Adrenal gland (tissue), 5 donors: ENCODE measurements around the gene NSMF.

Source experiments
- CTCF ChIP-seq, 6 experiments: fragments of 450-650 bp in 4 of 6; fragments of 200-600 bp in 2 of 6; sonication (generic) in 1 of 6; IDR thresholded peaks; 1 replicate in 5 of 6; 2 replicates in 1 of 6; pipeline versions ENCODE4 v1.5.1 to v1.8.0; 2016 to 2021; ENCODE audit warnings: antibody characterized with exemption in 6 of 6, mild to moderate bottlenecking in 2 of 6, moderate library complexity in 1 of 6
- POLR2A ChIP-seq, 2 donors: fragments of 450-650 bp; IDR thresholded peaks; one replicate each; pipeline ENCODE4 v1.6.1; 2017; ENCODE audit warnings: antibody characterized with exemption in 2 of 2, mild to moderate bottlenecking in 2 of 2, moderate library complexity in 1 of 2
- donor health status: DM: no; HTN: no; CAD: no.

- TF ChIP-seq POLR2A (IDR thresholded peaks at IDR 0.05) = no peak
- no peak for TF ChIP-seq CTCF (IDR thresholded peaks at IDR 0.05)
Measured at GRCh38 chr9:137448602-137448962, 10.6 kb downstream of the NSMF start.
